LoVo (cell line): ENCODE measurements around the gene EEF1AKMT2.
A peak's percentile ranks its signal among the peaks of the same experiment; 100 is the strongest.

Experiments used
- DNase-seq: peaks from one replicate; pipeline ENCODE4 v3.0.0-alpha.2; 2016; ENCODE audit warnings: low spot score

Gene EEF1AKMT2

GRCh38 chr10:124721330-124722045 is 70.2 kb downstream of the EEF1AKMT2 start:
- DNase-seq, result no peak

GRCh38 chr10:124719213-124719851 is 72.4 kb downstream of the EEF1AKMT2 start:
- peak; percentile 81 for DNase-seq

- no peak for DNase-seq
Observed at GRCh38 chr10:124717911-124718741, 73.6 kb downstream of the EEF1AKMT2 start.

- DNase-seq, result no peak
Observed at GRCh38 chr10:124717041-124717757, 74.5 kb downstream of the EEF1AKMT2 start.

GRCh38 chr10:124716369-124716768 is 75.3 kb downstream of the EEF1AKMT2 start:
- DNase-seq, result no peak

- no peak for DNase-seq
Observed at GRCh38 chr10:124715439-124715838, 76.2 kb downstream of the EEF1AKMT2 start.

- no peak for DNase-seq
Observed at GRCh38 chr10:124713679-124714255, 77.9 kb downstream of the EEF1AKMT2 start.

GRCh38 chr10:124712704-124713407 is 78.8 kb downstream of the EEF1AKMT2 start:
- no peak for DNase-seq

- DNase-seq, result no peak
Observed at GRCh38 chr10:124711145-124711544, 80.5 kb downstream of the EEF1AKMT2 start.

GRCh38 chr10:124710266-124710881 is 81.3 kb downstream of the EEF1AKMT2 start:
- no peak for DNase-seq

GRCh38 chr10:124709861-124710260 is 81.8 kb downstream of the EEF1AKMT2 start:
- peak; percentile 23 for DNase-seq

- no peak for DNase-seq
Observed at GRCh38 chr10:124708922-124709520, 82.7 kb downstream of the EEF1AKMT2 start.

- no peak for DNase-seq
Observed at GRCh38 chr10:124708246-124708779, 83.4 kb downstream of the EEF1AKMT2 start.
